Measurements from ENCODE around the gene IQCH.
A peak's percentile ranks its signal among the peaks of the same experiment; 100 is the strongest.
"Not testable (repeated sequence)": the region's sequence is repeated elsewhere in the genome, so short reads cannot be mapped to it uniquely, and the experiment has no call there.

Gene IQCH

DNA sequence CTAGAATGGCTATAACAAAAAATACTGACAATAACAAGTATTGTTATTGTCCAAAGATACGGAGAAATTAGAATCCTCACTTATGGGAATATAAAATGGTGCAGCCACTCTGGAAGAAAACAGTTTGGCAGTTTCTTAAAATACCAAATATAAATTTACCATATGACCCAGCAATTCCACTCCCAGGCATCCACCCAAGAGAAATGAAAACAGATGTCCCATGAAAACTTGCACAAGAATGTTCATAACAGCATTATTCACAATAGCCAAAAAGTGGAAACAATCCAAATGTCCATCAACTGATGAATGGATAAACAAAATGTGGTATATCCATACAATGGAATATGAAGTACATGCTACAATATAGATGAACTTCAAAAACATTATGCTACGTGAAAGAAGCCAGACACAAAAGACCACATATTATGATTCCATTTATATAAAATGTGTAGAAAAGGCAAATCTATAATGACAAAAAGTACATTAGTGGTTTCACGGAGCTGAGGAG is 9.6 kb upstream of the IQCH start:
- TF ChIP-seq, protein P1, sequence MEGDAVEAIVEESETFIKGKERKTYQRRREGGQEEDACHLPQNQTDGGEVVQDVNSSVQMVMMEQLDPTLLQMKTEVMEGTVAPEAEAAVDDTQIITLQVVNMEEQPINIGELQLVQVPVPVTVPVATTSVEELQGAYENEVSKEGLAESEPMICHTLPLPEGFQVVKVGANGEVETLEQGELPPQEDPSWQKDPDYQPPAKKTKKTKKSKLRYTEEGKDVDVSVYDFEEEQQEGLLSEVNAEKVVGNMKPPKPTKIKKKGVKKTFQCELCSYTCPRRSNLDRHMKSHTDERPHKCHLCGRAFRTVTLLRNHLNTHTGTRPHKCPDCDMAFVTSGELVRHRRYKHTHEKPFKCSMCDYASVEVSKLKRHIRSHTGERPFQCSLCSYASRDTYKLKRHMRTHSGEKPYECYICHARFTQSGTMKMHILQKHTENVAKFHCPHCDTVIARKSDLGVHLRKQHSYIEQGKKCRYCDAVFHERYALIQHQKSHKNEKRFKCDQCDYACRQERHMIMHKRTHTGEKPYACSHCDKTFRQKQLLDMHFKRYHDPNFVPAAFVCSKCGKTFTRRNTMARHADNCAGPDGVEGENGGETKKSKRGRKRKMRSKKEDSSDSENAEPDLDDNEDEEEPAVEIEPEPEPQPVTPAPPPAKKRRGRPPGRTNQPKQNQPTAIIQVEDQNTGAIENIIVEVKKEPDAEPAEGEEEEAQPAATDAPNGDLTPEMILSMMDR (IDR thresholded peaks at IDR 0.05; ENCODE audit: insufficient read depth, low read depth, low read length, missing control alignments): no peak
- H3K4me3 ChIP-seq (ENCODE audit: low read length): no peak overlapping the region
- DNase-seq (ENCODE audit: low read depth): no peak

DNA sequence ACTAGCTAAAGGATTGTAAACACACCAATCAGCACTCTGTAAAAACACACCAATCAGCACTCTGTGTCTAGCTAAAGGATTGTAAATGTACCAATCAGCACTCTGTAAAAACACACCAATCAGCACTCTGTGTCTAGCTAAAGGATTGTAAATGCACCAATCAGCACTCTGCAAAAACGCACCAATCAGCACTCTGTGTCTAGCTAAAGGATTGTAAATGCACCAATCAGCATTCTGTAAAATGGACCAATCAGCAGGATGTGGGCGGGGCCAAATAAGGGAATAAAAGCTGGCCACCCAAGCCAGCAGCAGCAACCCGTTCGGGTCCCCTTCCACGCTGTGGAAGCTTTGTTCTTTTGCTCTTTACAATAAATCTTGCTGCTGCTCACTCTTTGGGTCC is 8.0 kb upstream of the IQCH start:
- DNase-seq (ENCODE audit: low read depth); H3K4me3 ChIP-seq (ENCODE audit: low read length): not testable (repeated sequence)

DNA sequence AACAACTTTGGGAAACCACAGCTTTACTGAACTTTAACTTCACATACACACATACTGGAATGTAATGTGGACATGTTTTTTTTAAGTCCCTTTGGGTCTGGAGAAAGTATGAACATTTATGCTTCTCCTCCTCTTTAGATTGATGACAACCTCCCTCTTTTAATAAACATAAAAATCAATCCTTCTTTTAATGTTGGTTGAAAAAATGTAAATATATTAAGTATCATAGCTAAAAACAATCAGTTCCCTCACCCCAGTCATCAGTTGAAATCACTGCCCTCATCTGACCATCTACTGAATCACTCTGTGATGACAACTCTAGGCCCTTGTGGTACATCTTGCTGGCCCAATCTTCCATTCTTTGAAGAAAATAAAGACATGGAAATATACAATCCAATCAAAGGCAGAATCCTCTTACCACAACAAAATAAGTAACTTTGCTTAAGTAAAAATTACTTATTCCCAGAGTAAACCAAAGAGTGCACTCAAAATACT is 6.5 kb upstream of the IQCH start:
- no peak for DNase-seq (ENCODE audit: low read depth)
- TF ChIP-seq, protein P1 (IDR thresholded peaks at IDR 0.05; ENCODE audit: insufficient read depth, low read depth, low read length, missing control alignments): no peak
- no peak overlapping the region for H3K4me3 ChIP-seq (ENCODE audit: low read length)

DNA sequence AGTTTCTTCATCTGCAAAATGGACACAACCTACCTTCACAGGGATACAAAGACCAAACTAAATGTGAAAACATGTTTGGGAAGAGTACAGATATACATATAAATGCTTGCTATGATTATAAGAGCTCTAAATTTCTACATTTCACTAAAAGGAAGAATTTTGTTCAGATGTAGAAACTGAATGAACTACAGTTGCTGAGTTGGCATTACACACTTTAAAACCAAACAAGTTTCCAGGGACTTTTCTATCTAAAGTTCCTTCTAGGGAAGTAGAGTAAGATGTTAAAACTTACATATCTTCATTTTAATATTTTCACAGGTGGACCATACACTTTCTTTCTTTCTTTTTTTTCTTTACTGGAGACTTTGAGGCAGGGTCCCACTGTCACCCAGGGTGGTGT is 4.8 kb upstream of the IQCH start:
- TF ChIP-seq, protein P1 (IDR thresholded peaks at IDR 0.05; ENCODE audit: insufficient read depth, low read depth, low read length, missing control alignments): no peak
- DNase-seq (ENCODE audit: low read depth): no peak
- no peak overlapping the region for H3K4me3 ChIP-seq (ENCODE audit: low read length)

DNA sequence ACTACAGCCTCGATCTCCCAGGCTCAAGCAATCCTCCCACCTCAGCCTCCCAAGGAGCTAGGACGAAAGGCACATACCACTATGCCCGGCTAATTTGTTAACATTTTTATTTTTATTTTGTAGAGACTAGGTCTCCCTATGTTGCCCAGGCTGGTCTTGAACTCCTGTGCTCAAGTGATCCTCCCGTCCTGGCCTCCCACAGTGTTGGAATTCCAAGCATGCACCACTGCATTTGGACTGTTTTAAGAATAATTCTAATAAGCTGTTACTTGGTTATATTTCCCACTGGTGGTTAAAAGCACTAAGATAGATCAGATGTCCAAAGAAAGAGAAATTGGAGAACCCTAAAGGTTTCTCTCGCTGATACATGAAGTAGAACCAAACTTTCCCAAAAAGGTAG is 3.3 kb upstream of the IQCH start:
- DNase-seq (ENCODE audit: low read depth): no peak
- H3K4me3 ChIP-seq (ENCODE audit: low read length): no peak overlapping the region
- TF ChIP-seq, protein P1 (IDR thresholded peaks at IDR 0.05; ENCODE audit: insufficient read depth, low read depth, low read length, missing control alignments): no peak

DNA sequence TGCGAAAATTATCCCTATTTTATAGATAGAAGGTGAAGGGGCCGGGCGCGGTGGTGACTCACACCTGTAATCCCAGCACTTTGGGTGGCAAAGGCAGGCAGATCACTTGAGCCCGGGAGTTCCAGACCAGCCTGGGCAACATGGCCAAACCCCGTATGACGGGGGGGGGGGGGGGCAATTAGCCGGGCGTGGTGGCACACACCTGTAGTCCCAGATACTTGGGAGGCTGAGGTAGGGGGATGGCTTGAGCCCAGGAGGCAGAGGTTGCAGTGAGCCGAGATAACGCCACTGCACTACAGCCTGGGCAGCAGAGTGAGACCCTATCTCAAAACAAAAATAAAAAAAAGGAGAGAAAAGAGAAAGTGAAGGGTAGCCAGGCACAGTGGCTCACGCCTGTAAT is 1.5 kb upstream of the IQCH start:
- peak; percentile 16 for DNase-seq (ENCODE audit: low read depth)
- peak overlapping the region; percentile 91 for H3K4me3 ChIP-seq (ENCODE audit: low read length)
- TF ChIP-seq, protein P1 (IDR thresholded peaks at IDR 0.05; ENCODE audit: insufficient read depth, low read depth, low read length, missing control alignments): no peak

DNA sequence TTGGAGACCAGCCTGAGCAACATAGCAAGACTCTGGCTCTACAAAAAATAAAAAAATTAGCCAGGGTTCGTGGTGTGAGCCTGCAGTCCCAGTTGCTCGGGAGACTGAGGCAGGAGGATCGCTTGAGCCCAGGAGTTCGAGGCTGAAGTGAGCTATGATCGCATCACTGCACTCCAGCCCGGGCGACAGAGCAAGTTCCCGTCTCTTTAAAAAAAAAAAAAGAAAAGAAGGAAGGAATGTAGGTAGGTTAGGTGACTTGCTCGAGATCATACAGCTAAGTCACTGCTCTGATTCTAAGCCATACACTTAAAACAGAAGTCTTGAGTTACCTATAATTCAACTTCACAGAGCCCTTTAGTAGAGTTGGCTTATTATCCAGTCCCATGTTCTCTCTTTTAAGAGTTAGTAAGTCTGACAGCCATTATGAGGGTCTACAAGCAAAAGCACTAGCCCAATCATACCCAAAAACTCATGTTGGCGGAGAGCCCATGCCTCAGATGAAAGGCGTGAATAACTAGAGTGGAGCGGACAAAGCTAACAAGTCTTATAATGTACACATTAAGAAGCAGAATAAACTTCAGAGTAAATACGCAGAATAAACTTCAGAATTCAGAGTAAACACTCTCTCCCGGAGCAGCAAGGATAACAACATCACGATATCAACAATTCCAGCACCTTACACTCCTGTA is 893 bp upstream of the IQCH start:
- DNase-seq (ENCODE audit: low read depth): peak; percentile 34
- H3K4me3 ChIP-seq (ENCODE audit: low read length): peak overlapping the region; percentile 91
- TF ChIP-seq, protein P1 (IDR thresholded peaks at IDR 0.05; ENCODE audit: insufficient read depth, low read depth, low read length, missing control alignments): no peak
